Endothelial cell of umbilical vein (primary cell): ENCODE data around the gene KCTD13. TPM values are rescaled to one million over a fixed set of nuclear protein-coding genes. Genes with fewer than 3 reads are reported as not detected.

Experiments used
- BruUV-seq: library from RNA; stranded (reverse); fragments of 400-500 nt; replicated peaks from 2 replicates; lab custom pipeline; 2021; lab: Mats Ljungman, UMichigan
- CTCF ChIA-PET: fragments of 300-600, 350-600 bp; sonication (Branson Sonifier 250); formaldehyde crosslinking; loops from one replicate; lab custom pipeline; 2021; ENCODE audit warnings: antibody characterized with exemption, inconsistent platforms; lab: Charles Lee
- POLR2A ChIA-PET: fragments of 300-600, 350-600 bp; sonication (Branson Sonifier 250); formaldehyde crosslinking; loops from one replicate; lab custom pipeline; 2021; ENCODE audit warnings: antibody characterized with exemption, inconsistent platforms; lab: Charles Lee
- DNase-seq: peaks from one replicate; pipeline ENCODE4 v3.0.0-alpha.2; 2011; ENCODE audit warnings: low read depth, low spot score
- FAIRE-seq: peaks from 2 replicates; lab custom pipeline; 2011; peaks lifted over from hg19 to GRCh38; lab: Jason Lieb, UNC
- H2AFZ ChIP-seq: 2 replicates; pipeline ENCODE4 v1.6.0; 2012; ENCODE audit warnings: low read depth, low read length, control low read depth, inconsistent platforms
- H3K27ac ChIP-seq: 2 replicates; pipeline ENCODE4 v1.5.1; 2011; ENCODE audit warnings: low read depth, mild to moderate bottlenecking, control low read depth, low read length, moderate library complexity; ENCODE audit not compliant: insufficient read depth
- H3K27me3 ChIP-seq, 2 experiments: 2 replicates each; pipeline versions ENCODE4 v1.6.0 to v1.6.1; 2011; ENCODE audit warnings: low read length in 2 of 2, mixed read lengths in 1 of 2; ENCODE audit not compliant: control insufficient read depth in 2 of 2, insufficient read depth in 2 of 2
- H3K36me3 ChIP-seq, 2 experiments: 2 replicates in 1 of 2; 3 replicates in 1 of 2; pipeline ENCODE4 v1.5.1; 2011; ENCODE audit warnings: low read length in 2 of 2, mild to moderate bottlenecking in 1 of 2, moderate library complexity in 1 of 2; ENCODE audit not compliant: control insufficient read depth in 2 of 2, insufficient read depth in 2 of 2; ENCODE audit errors: extremely low read depth in 1 of 2
- H3K4me1 ChIP-seq: 3 replicates; pipeline ENCODE4 v1.5.1; 2011; ENCODE audit warnings: mild to moderate bottlenecking, low read length; ENCODE audit not compliant: control insufficient read depth, insufficient read depth; ENCODE audit errors: extremely low read depth
- H3K4me2 ChIP-seq: 2 replicates; pipeline ENCODE4 v1.6.1; 2011; ENCODE audit warnings: low read length, control low read depth, mixed read lengths; ENCODE audit not compliant: insufficient read depth
- H3K4me3 ChIP-seq, 3 experiments: fragments of 200-600 bp in 1 of 3; sonication (generic), shearing (Covaris generic) in 1 of 3; replicated peaks in 1 of 3; 2 replicates each; pipeline ENCODE4 v1.5.1; 2011 to 2016; ENCODE audit warnings: control low read depth in 3 of 3, low read length in 3 of 3, mild to moderate bottlenecking in 2 of 3, inconsistent platforms in 1 of 3, low read depth in 1 of 3, moderate library complexity in 1 of 3; ENCODE audit not compliant: insufficient read depth in 1 of 3
- H3K79me2 ChIP-seq: 2 replicates; pipeline ENCODE4 v1.6.0; 2012; ENCODE audit warnings: low read length, inconsistent platforms; ENCODE audit not compliant: control insufficient read depth, insufficient read depth
- H3K9ac ChIP-seq: replicated peaks from 2 replicates; pipeline ENCODE3; 2011; ENCODE audit warnings: low read length, control low read depth; ENCODE audit not compliant: insufficient read depth; ENCODE audit errors: extremely low read depth
- H3K9me1 ChIP-seq: replicated peaks from 3 replicates; pipeline ENCODE4 v1.6.0; 2011; ENCODE audit warnings: mild to moderate bottlenecking, low read length; ENCODE audit not compliant: control insufficient read depth, insufficient read depth; ENCODE audit errors: extremely low read depth
- H3K9me3 ChIP-seq: replicated peaks from 2 replicates; pipeline ENCODE4 v1.5.1; 2012; ENCODE audit warnings: low read length, inconsistent platforms; ENCODE audit not compliant: control insufficient read depth, insufficient read depth
- H4K20me1 ChIP-seq: replicated peaks from 2 replicates; pipeline ENCODE3; 2011; ENCODE audit warnings: mild to moderate bottlenecking, low read length; ENCODE audit not compliant: control insufficient read depth, insufficient read depth; ENCODE audit errors: extremely low read depth
- EZH2 ChIP-seq: IDR thresholded peaks from 2 replicates; pipeline ENCODE4 v1.6.1; 2012; ENCODE audit warnings: borderline replicate concordance, low read depth, mild to moderate bottlenecking, moderate library complexity, low read length, inconsistent platforms; ENCODE audit not compliant: severe bottlenecking
- FOS ChIP-seq: IDR thresholded peaks from 2 replicates; pipeline ENCODE4 v1.6.1; 2011; ENCODE audit warnings: mild to moderate bottlenecking, low read length, moderate library complexity, borderline replicate concordance; ENCODE audit not compliant: insufficient read depth
- GATA2 ChIP-seq: IDR thresholded peaks from 2 replicates; pipeline ENCODE4 v1.7.0; 2011; ENCODE audit warnings: low read depth, mild to moderate bottlenecking, moderate library complexity, mixed read lengths, low read length; ENCODE audit not compliant: insufficient read length, insufficient read depth
- POLR2A ChIP-seq: IDR thresholded peaks from 2 replicates; pipeline ENCODE4 v1.6.1; 2012; ENCODE audit warnings: low read depth, mild to moderate bottlenecking, control low read depth, low read length
- POLR2AphosphoS5 ChIP-seq: IDR thresholded peaks from 2 replicates; pipeline ENCODE4 v1.6.1; 2012; ENCODE audit warnings: low read depth, mild to moderate bottlenecking, control low read depth, low read length, moderate library complexity; ENCODE audit not compliant: insufficient read depth
- dilution Hi-C: fragments of 300-500 bp; cut with MboI; formaldehyde crosslinking; loops from one replicate; pipeline ENCODE4 v1.15.0; 2019; ENCODE audit warnings: low sequenced_read_pairs; ENCODE audit not compliant: extremely low pct_ligation_motif_present
- intact Hi-C: fragments of 100-400 bp; cut with micrococcal nuclease; formaldehyde crosslinking; loops from one replicate; pipeline ENCODE4 v1.10.0; 2022
- polyA plus RNA-seq, 4 experiments: library from polyadenylated mRNA; depleted of rRNA in 3 of 4; stranded (reverse) in 3 of 4; unstranded in 1 of 4; fragments of >200 nt; gene quantifications; 2 replicates each; pipeline versions ENCODE4 v1.2.1 to v1.2.3, GENCODE V29; 2011 to 2012; ENCODE audit warnings: missing spikeins in 1 of 4
- total RNA-seq: library from RNA; stranded (reverse); gene quantifications from 2 replicates; pipeline ENCODE4 v1.2.3, GENCODE V29; 2021
- TF ChIP-seq, protein P1 (sequence below), 2 donors: IDR thresholded peaks; 1 replicate in 1 of 2; 2 replicates in 1 of 2; pipeline ENCODE4 v1.5.1; 2011; ENCODE audit warnings: low read length in 2 of 2, mild to moderate bottlenecking in 2 of 2, moderate library complexity in 2 of 2, control low read depth in 1 of 2, inconsistent platforms in 1 of 2, low read depth in 1 of 2; ENCODE audit not compliant: insufficient read depth in 1 of 2; ENCODE audit errors: extremely low read depth in 1 of 2
- TF ChIP-seq, protein P2 (sequence below): IDR thresholded peaks from 2 replicates; pipeline ENCODE4 v1.6.1; 2011; ENCODE audit not compliant: insufficient read depth, insufficient read length

The KCTD13 gene
- total and polyA plus RNA-seq, 2 donors (not counting 3 experiments of a cell fraction or from before 2014, with no cell fraction given), result 22.6 to 24.2 TPM

DNA sequence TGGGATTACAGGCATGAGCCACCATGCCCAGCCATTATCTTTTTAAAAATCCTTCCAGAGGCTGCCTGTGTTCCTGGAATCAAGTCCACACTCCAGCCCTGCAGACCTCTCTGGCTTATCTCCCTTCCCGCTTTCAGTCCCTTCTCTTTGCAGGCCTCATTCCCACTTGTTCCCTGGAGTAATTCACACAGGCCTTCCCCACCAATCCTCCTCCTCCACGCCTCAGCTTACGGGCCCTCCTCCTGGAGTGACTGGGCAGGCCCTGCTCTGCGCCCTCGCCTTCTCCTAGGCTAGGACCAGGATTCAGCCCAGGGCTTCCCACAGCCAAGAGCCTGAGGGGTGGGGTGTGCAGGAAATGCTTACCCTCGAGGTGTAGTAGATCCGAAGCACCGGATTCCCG is 65.8 kb downstream of the KCTD13 start:
- Histone ChIP-seq H4K20me1 (no peaks in the 10 kb centered on the region), H3K9me1 (no peaks in the 10 kb centered on the region), H3K27me3 (no peaks in the 10 kb centered on the region), H3K4me2 (no peak overlapping the region), H3K4me1 (peaks cover 7% of the 10 kb centered on the region), H3K36me3 (peaks cover 0 to 19% of the 10 kb centered on the region in 2 experiments), H3K79me2 (peaks cover 14% of the 10 kb centered on the region), H2AFZ (no peak overlapping the region), H3K27ac (no peak overlapping the region), H3K9me3 (no peaks in the 10 kb centered on the region), H3K4me3 (no peak overlapping the region), H3K9ac (no peak overlapping the region)
- TF ChIP-seq POLR2AphosphoS5 (no peak), FOS (no peak), POLR2A (no peak), EZH2 (no peak), GATA2 (no peak)
- TF ChIP-seq, protein P1, sequence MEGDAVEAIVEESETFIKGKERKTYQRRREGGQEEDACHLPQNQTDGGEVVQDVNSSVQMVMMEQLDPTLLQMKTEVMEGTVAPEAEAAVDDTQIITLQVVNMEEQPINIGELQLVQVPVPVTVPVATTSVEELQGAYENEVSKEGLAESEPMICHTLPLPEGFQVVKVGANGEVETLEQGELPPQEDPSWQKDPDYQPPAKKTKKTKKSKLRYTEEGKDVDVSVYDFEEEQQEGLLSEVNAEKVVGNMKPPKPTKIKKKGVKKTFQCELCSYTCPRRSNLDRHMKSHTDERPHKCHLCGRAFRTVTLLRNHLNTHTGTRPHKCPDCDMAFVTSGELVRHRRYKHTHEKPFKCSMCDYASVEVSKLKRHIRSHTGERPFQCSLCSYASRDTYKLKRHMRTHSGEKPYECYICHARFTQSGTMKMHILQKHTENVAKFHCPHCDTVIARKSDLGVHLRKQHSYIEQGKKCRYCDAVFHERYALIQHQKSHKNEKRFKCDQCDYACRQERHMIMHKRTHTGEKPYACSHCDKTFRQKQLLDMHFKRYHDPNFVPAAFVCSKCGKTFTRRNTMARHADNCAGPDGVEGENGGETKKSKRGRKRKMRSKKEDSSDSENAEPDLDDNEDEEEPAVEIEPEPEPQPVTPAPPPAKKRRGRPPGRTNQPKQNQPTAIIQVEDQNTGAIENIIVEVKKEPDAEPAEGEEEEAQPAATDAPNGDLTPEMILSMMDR (IDR thresholded peaks at IDR 0.05; ENCODE audit: extremely low read depth in 1 of 2, insufficient read depth in 1 of 2, low read depth in 1 of 2, low read length in 2 of 2), result no peak
- TF ChIP-seq, protein P2, sequence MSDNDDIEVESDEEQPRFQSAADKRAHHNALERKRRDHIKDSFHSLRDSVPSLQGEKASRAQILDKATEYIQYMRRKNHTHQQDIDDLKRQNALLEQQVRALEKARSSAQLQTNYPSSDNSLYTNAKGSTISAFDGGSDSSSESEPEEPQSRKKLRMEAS, result no peak
- DNase-seq, result no peak
- dilution Hi-C loops, result no loop called here
- CTCF ChIA-PET, result interaction anchor here (3.9 kb wide), 1 partner anchor 12 kb away, joined by 19 read pairs; no protein-coding TSS in a partner anchor
- POLR2A ChIA-PET, result no interaction called here
- intact Hi-C loops, result no loop called here
- no peak for FAIRE-seq
- no TSS peak for BruUV-seq
